H9 (cell line): Measurements from ENCODE around the gene ATP2A2. TPM values are rescaled to one million over a fixed set of nuclear protein-coding genes. Genes with fewer than 3 reads are reported as not detected.
A peak's percentile ranks its signal among the peaks of the same experiment; 100 is the strongest.
"Not testable (repeated sequence)": the region's sequence is repeated elsewhere in the genome, so short reads cannot be mapped to it uniquely, and the experiment has no call there.

Source experiments
- DNase-seq: peaks from one replicate; pipeline ENCODE4 v3.0.0-alpha.2; 2017
- H2AFZ ChIP-seq: one replicate; pipeline ENCODE4 v1.6.1; 2013; ENCODE audit warnings: mild to moderate bottlenecking, low read length, control low read depth, moderate library complexity
- H2AK5ac ChIP-seq: 2 replicates; pipeline ENCODE4 v1.6.1; 2013; ENCODE audit warnings: low read length, control low read depth, mixed read lengths; ENCODE audit not compliant: insufficient read length
- H2BK120ac ChIP-seq: one replicate; pipeline ENCODE4 v1.6.1; 2013; ENCODE audit warnings: low read depth, mild to moderate bottlenecking, low read length, control low read depth, inconsistent platforms; ENCODE audit not compliant: poor library complexity, severe bottlenecking
- H2BK12ac ChIP-seq: 2 replicates; pipeline ENCODE4 v1.6.1; 2013; ENCODE audit warnings: low read length, control low read depth, mixed read lengths, low read depth; ENCODE audit not compliant: insufficient read length
- H2BK15ac ChIP-seq: 2 replicates; pipeline ENCODE4 v1.6.1; 2013; ENCODE audit warnings: low read depth, low read length, control low read depth
- H2BK20ac ChIP-seq: one replicate; pipeline ENCODE4 v1.6.1; 2013; ENCODE audit warnings: low read depth, mild to moderate bottlenecking, low read length, control low read depth, inconsistent platforms; ENCODE audit not compliant: poor library complexity, severe bottlenecking
- H2BK5ac ChIP-seq: 2 replicates; pipeline ENCODE4 v1.6.1; 2013; ENCODE audit warnings: low read length, control low read depth, mixed read lengths; ENCODE audit not compliant: insufficient read length
- H3K14ac ChIP-seq: 2 replicates; pipeline ENCODE4 v1.6.1; 2013; ENCODE audit warnings: low read length, control low read depth; ENCODE audit not compliant: insufficient read depth
- H3K18ac ChIP-seq: 2 replicates; pipeline ENCODE4 v1.6.1; 2013; ENCODE audit warnings: low read depth, mild to moderate bottlenecking, mixed read lengths, low read length, control low read depth; ENCODE audit not compliant: insufficient read length
- H3K23ac ChIP-seq: 2 replicates; pipeline ENCODE4 v1.6.1; 2013; ENCODE audit warnings: low read length, control low read depth, mixed read lengths, low read depth; ENCODE audit not compliant: insufficient read length
- H3K23me2 ChIP-seq: 2 replicates; pipeline ENCODE4 v1.6.1; 2013; ENCODE audit warnings: low read depth, mild to moderate bottlenecking, mixed read lengths, low read length, control low read depth; ENCODE audit not compliant: insufficient read length, poor library complexity, severe bottlenecking
- H3K27ac ChIP-seq: 2 replicates; pipeline ENCODE4 v1.5.1; 2013; ENCODE audit warnings: low read length, control low read depth, mixed read lengths, low read depth; ENCODE audit not compliant: insufficient read length
- H3K27me3 ChIP-seq: 2 replicates; pipeline ENCODE4 v1.6.1; 2013; ENCODE audit warnings: low read length, control low read depth, inconsistent platforms; ENCODE audit not compliant: insufficient read depth
- H3K4ac ChIP-seq: 2 replicates; pipeline ENCODE4 v1.6.1; 2013; ENCODE audit warnings: low read depth, mild to moderate bottlenecking, control low read depth, inconsistent platforms, low read length, moderate library complexity
- H3K4me1 ChIP-seq: 2 replicates; pipeline ENCODE4 v1.6.1; 2013; ENCODE audit warnings: low read length, control low read depth, inconsistent platforms; ENCODE audit not compliant: insufficient read depth
- H3K4me2 ChIP-seq: 2 replicates; pipeline ENCODE4 v1.6.1; 2013; ENCODE audit warnings: low read length, control low read depth, mixed read lengths; ENCODE audit not compliant: insufficient read length, insufficient read depth
- H3K56ac ChIP-seq: 2 replicates; pipeline ENCODE4 v1.6.1; 2013; ENCODE audit warnings: low read depth, mild to moderate bottlenecking, mixed read lengths, low read length, control low read depth; ENCODE audit not compliant: insufficient read length
- H3K79me1 ChIP-seq: 2 replicates; pipeline ENCODE4 v1.6.1; 2013; ENCODE audit warnings: low read depth, mild to moderate bottlenecking, moderate library complexity, low read length, control low read depth, inconsistent platforms; ENCODE audit not compliant: insufficient read depth, poor library complexity, severe bottlenecking
- H3K79me2 ChIP-seq: 2 replicates; pipeline ENCODE4 v1.6.1; 2013; ENCODE audit warnings: low read length, control low read depth, inconsistent platforms; ENCODE audit not compliant: insufficient read depth
- H3K9ac ChIP-seq: 2 replicates; pipeline ENCODE4 v1.6.1; 2013; ENCODE audit warnings: low read length, control low read depth, mixed read lengths; ENCODE audit not compliant: insufficient read length; ENCODE audit errors: extremely low read depth
- H3K9me3 ChIP-seq: one replicate; pipeline ENCODE4 v1.6.1; 2013; ENCODE audit warnings: low read depth, low read length, inconsistent platforms; ENCODE audit not compliant: control insufficient read depth
- H3T11ph ChIP-seq: one replicate; pipeline ENCODE4 v1.6.1; 2013; ENCODE audit warnings: mild to moderate bottlenecking, low read length, control low read depth, inconsistent platforms
- H4K20me1 ChIP-seq: one replicate; pipeline ENCODE4 v1.6.1; 2013; ENCODE audit not compliant: control insufficient read depth, insufficient read length, insufficient read depth
- H4K5ac ChIP-seq: 2 replicates; pipeline ENCODE4 v1.6.1; 2013; ENCODE audit warnings: low read depth, mild to moderate bottlenecking, mixed read lengths, low read length, control low read depth; ENCODE audit not compliant: insufficient read length
- H4K8ac ChIP-seq: replicated peaks from 2 replicates; pipeline ENCODE4 v1.6.1; 2013; ENCODE audit warnings: low read length, control low read depth, mixed read lengths, low read depth; ENCODE audit not compliant: insufficient read length
- H4K91ac ChIP-seq: 2 replicates; pipeline ENCODE4 v1.6.1; 2013; ENCODE audit warnings: low read depth, mild to moderate bottlenecking, moderate library complexity, mixed read lengths, low read length, control low read depth; ENCODE audit not compliant: insufficient read length
- H3K27ac Mint-ChIP-seq, 3 experiments: 2 replicates in 2 of 3; 3 replicates in 1 of 3; pipeline ENCODE4 v1.8.0; 2020 to 2021; ENCODE audit warnings: mixed read lengths in 3 of 3, mild to moderate bottlenecking in 1 of 3, moderate library complexity in 1 of 3
- H3K27me3 Mint-ChIP-seq: 2 replicates; pipeline ENCODE4 v1.8.0; 2021; ENCODE audit warnings: low read depth, mild to moderate bottlenecking, moderate library complexity, mixed read lengths
- H3K36me3 Mint-ChIP-seq, 3 experiments: 2 replicates in 2 of 3; 3 replicates in 1 of 3; pipeline ENCODE4 v1.8.0; 2020 to 2021; ENCODE audit warnings: low read depth in 3 of 3, mixed read lengths in 3 of 3; ENCODE audit not compliant: insufficient read depth in 1 of 3
- H3K4me1 Mint-ChIP-seq, 2 experiments: 2 replicates each; pipeline ENCODE4 v1.8.0; 2020; ENCODE audit warnings: mixed read lengths in 2 of 2
- H3K4me3 Mint-ChIP-seq, 2 experiments: 2 replicates in 1 of 2; 3 replicates in 1 of 2; pipeline ENCODE4 v1.8.0; 2020 to 2021; ENCODE audit warnings: mild to moderate bottlenecking in 2 of 2, mixed read lengths in 2 of 2, moderate library complexity in 1 of 2
- H3K9me3 Mint-ChIP-seq, 2 experiments: 2 replicates in 1 of 2; 3 replicates in 1 of 2; pipeline ENCODE4 v1.8.0; 2020; ENCODE audit warnings: mild to moderate bottlenecking in 2 of 2, mixed read lengths in 2 of 2, moderate library complexity in 1 of 2
- WGBS: extraction: QIAGEN DNeasy Blood & Tissue Kit; methylation state at CpG from one replicate; pipeline ENCODE4 v1.1.7; 2013; ENCODE audit warnings: missing lambda C conversion rate, low lambda C conversion rate, mixed read lengths; ENCODE audit not compliant: insufficient read length; ENCODE audit errors: extremely low coverage; 5-methylcytosine and 5-hydroxymethylcytosine counted together
- total RNA-seq: library from RNA; stranded (reverse); gene quantifications from 2 replicates; pipeline ENCODE4 v1.2.1, GENCODE V29; 2021
- TF ChIP-seq, protein P1 (sequence below): fragments of 200-600 bp; sonication (generic); conservative IDR thresholded peaks from 3 replicates; pipeline ENCODE4 v1.8.0; 2021; ENCODE audit warnings: antibody characterized with exemption, mild to moderate bottlenecking

ATP2A2 gene
- total RNA-seq, 1 experiment from 2014 or later = 257 TPM

DNA sequence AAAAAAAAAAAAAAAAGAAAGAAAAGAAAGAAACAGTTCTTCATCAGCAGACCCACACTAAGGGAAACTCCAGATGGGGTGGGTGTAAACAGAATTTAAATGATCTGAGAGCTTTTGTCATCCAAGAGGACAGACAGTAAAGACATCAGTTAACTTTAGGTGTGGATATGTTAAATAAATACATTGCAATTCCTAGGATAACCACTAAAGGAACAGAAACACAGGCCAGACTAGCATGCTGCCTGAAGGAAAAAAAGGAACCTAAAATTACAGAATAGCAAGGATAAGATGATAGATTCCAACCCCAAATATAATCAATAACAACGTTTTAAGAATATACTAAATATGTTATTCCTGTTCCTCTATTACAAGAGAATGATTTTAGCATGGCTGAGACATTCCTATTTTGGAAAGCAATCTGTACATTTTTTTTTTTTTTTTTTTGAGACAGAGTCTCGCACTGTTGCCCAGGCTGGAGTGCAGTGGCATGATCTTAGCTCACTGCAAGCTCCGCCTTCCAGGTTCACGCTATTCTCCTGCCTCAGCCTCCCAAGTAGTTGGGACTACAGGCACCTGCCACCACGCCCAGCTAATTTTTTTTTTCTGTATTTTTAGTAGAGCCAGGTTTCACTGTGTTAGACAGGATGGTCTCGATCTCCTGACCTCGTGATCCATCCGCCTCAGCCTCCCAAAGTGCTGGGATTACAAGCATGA, 77.5 kb downstream of the ATP2A2 start:
- not testable (repeated sequence) for H3K27ac ChIP-seq, H3K36me3 Mint-ChIP-seq, H3K4me1 Mint-ChIP-seq, H3K23ac ChIP-seq, H2AK5ac ChIP-seq, H3T11ph ChIP-seq, H3K9ac ChIP-seq, H3K4me2 ChIP-seq, H4K91ac ChIP-seq, H2BK20ac ChIP-seq, H3K18ac ChIP-seq, H4K5ac ChIP-seq, H2BK120ac ChIP-seq, H2BK5ac ChIP-seq, H2BK15ac ChIP-seq, H3K27me3 ChIP-seq, H3K4ac ChIP-seq, H3K4me3 Mint-ChIP-seq, H3K4me1 ChIP-seq, H3K9me3 Mint-ChIP-seq, H3K23me2 ChIP-seq, H2BK12ac ChIP-seq, H2AFZ ChIP-seq, H3K14ac ChIP-seq, H4K8ac ChIP-seq, H3K56ac ChIP-seq, H4K20me1 ChIP-seq, DNase-seq, H3K79me2 ChIP-seq, H3K9me3 ChIP-seq, H3K79me1 ChIP-seq, H3K27me3 Mint-ChIP-seq
- WGBS = no CpG with 5 or more reads among the region's 8 CpGs
- peak overlapping the region in 1 of 3 experiments; percentile 65; a peak in 1 of 7 replicates for H3K27ac Mint-ChIP-seq
- TF ChIP-seq, protein P1, sequence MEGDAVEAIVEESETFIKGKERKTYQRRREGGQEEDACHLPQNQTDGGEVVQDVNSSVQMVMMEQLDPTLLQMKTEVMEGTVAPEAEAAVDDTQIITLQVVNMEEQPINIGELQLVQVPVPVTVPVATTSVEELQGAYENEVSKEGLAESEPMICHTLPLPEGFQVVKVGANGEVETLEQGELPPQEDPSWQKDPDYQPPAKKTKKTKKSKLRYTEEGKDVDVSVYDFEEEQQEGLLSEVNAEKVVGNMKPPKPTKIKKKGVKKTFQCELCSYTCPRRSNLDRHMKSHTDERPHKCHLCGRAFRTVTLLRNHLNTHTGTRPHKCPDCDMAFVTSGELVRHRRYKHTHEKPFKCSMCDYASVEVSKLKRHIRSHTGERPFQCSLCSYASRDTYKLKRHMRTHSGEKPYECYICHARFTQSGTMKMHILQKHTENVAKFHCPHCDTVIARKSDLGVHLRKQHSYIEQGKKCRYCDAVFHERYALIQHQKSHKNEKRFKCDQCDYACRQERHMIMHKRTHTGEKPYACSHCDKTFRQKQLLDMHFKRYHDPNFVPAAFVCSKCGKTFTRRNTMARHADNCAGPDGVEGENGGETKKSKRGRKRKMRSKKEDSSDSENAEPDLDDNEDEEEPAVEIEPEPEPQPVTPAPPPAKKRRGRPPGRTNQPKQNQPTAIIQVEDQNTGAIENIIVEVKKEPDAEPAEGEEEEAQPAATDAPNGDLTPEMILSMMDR = peak; percentile 38; the same call in 2 of the 3 replicates
